Upper lobe of left lung (tissue), 6 donors: Measurements from ENCODE around the gene RFTN1. TPM values are rescaled to one million over a fixed set of nuclear protein-coding genes. Genes with fewer than 3 reads are reported as not detected.

Experiments used
- ATAC-seq, 2 donors: fragments of 200-7000 bp; cut with Tn5 transposase; one replicate each; pipeline ENCODE4 v1.9.1; 2022; ENCODE audit warnings: mild to moderate bottlenecking in 2 of 2, moderate library complexity in 2 of 2; ENCODE audit not compliant: low FRiP score in 2 of 2
- DNase-seq, 2 donors: peaks; one replicate each; pipeline ENCODE4 v3.0.0-alpha.2; 2019 to 2020
- H3K27ac ChIP-seq, 4 donors: fragments of 200-600 bp; sonication (generic); one replicate each; pipeline ENCODE4 v1.5.1; 2016 to 2019
- H3K27me3 ChIP-seq, 4 donors: fragments of 200-600 bp; sonication (generic); one replicate each; pipeline ENCODE4 v1.5.1; 2017 to 2019
- H3K36me3 ChIP-seq, 4 donors: fragments of 200-600 bp; sonication (generic); one replicate each; pipeline ENCODE4 v1.5.1; 2016 to 2019
- H3K4me1 ChIP-seq, 4 donors: fragments of 200-600 bp; sonication (generic); one replicate each; pipeline ENCODE4 v1.5.1; 2018 to 2019
- H3K4me3 ChIP-seq, 4 donors: fragments of 200-600 bp; sonication (generic); one replicate each; pipeline ENCODE4 v1.5.1; 2017 to 2019; ENCODE audit warnings: mild to moderate bottlenecking in 2 of 4, moderate library complexity in 1 of 4
- H3K9me3 ChIP-seq, 4 donors: fragments of 200-600 bp; sonication (generic); one replicate each; pipeline ENCODE4 v1.5.1; 2018 to 2019
- EP300 ChIP-seq, 4 donors: sonication (generic); formaldehyde crosslinking; IDR thresholded peaks; one replicate each; pipeline ENCODE4 v1.5.1; 2017; ENCODE audit warnings: antibody characterized with exemption in 4 of 4, control low read depth in 2 of 4
- POLR2A ChIP-seq, 4 donors: fragments of 450-650 bp; IDR thresholded peaks; one replicate each; pipeline ENCODE4 v1.5.1; 2016 to 2017; ENCODE audit warnings: antibody characterized with exemption in 4 of 4, mild to moderate bottlenecking in 2 of 4
- POLR2AphosphoS5 ChIP-seq, 2 donors: sonication (generic); formaldehyde crosslinking; IDR thresholded peaks; one replicate each; pipeline ENCODE4 v1.5.1; 2017; ENCODE audit warnings: antibody characterized with exemption in 2 of 2
- WGBS, 2 donors: methylation state at CpG; one replicate each; pipeline ENCODE4 v1.1.5; 2017 to 2018; 5-methylcytosine and 5-hydroxymethylcytosine counted together
- total RNA-seq, 6 donors: library from RNA; depleted of rRNA in 4 of 6; stranded (reverse); fragments of >200 nt in 4 of 6; gene quantifications; one replicate each; pipeline versions ENCODE4 v1.1.0 to v1.2.1, GENCODE V29; 2016 to 2021
- TF ChIP-seq, protein P1 (sequence below), 6 experiments: fragments of 450-650 bp in 4 of 6; fragments of 200-600 bp in 2 of 6; sonication (generic) in 2 of 6; IDR thresholded peaks; one replicate each; pipeline ENCODE4 v1.5.1; 2016 to 2019; ENCODE audit warnings: antibody characterized with exemption in 6 of 6
- donor health status: DM: no; HTN: no; CAD: no; lungs with moderate emphysema.
- donor health status: DM: no; HTN: yes; CAD: no; lungs with severe emphysema.

Gene RFTN1
- total RNA-seq, 6 donors from 2014 or later = 62.1 to 121 (median 76.1) TPM

DNA sequence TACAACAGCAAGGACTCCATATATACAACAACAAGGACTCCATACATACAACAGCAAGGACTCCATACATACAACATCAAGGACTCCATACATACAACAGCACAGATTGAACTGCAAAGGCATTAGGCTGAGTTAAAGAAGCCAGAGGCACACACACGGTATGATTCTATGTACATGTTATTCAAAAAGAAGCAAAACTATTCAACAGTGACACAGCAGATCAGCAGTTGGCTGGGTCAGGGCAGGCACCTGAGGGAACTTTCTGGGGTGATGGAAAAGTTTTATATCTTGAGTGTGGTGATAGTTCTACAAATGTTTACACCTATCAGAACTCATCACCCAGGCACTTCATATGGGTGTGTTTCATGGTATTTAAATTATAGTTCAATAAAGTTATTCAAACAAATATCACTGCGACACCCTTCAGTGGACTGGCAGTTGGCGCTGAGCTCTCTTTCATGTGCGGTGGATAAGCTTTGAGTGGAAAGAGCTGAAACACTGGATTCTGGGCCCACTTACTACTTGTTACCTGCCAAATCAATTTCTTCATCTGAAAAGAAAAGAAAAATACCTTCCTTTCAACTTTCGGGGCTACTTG lies 28.0 kb downstream of the RFTN1 start:
- no peaks in the 10 kb centered on the region for H3K9me3 ChIP-seq
- TF ChIP-seq POLR2A (IDR thresholded peaks at IDR 0.05) (no peak), EP300 (IDR thresholded peaks at IDR 0.05) (no peak), POLR2AphosphoS5 (IDR thresholded peaks at IDR 0.05) (no peak)
- TF ChIP-seq, protein P1, sequence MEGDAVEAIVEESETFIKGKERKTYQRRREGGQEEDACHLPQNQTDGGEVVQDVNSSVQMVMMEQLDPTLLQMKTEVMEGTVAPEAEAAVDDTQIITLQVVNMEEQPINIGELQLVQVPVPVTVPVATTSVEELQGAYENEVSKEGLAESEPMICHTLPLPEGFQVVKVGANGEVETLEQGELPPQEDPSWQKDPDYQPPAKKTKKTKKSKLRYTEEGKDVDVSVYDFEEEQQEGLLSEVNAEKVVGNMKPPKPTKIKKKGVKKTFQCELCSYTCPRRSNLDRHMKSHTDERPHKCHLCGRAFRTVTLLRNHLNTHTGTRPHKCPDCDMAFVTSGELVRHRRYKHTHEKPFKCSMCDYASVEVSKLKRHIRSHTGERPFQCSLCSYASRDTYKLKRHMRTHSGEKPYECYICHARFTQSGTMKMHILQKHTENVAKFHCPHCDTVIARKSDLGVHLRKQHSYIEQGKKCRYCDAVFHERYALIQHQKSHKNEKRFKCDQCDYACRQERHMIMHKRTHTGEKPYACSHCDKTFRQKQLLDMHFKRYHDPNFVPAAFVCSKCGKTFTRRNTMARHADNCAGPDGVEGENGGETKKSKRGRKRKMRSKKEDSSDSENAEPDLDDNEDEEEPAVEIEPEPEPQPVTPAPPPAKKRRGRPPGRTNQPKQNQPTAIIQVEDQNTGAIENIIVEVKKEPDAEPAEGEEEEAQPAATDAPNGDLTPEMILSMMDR (IDR thresholded peaks at IDR 0.05) = no peak
- WGBS, 2 donors = 66 to 77% methylated on average over 5 of the region's 5 CpGs
- H3K4me1 ChIP-seq = peaks cover 46 to 69% (median 59%) of the 10 kb centered on the region in 4 donors
- peak overlapping the region in 3 of 4 donors; percentile 2 to 81 (median 75) for H3K27ac ChIP-seq
- no peak for ATAC-seq
- H3K4me3 ChIP-seq = no peak overlapping the region
- H3K36me3 ChIP-seq = no peaks in the 10 kb centered on the region
- no peaks in the 10 kb centered on the region for H3K27me3 ChIP-seq
- no peak for DNase-seq

DNA sequence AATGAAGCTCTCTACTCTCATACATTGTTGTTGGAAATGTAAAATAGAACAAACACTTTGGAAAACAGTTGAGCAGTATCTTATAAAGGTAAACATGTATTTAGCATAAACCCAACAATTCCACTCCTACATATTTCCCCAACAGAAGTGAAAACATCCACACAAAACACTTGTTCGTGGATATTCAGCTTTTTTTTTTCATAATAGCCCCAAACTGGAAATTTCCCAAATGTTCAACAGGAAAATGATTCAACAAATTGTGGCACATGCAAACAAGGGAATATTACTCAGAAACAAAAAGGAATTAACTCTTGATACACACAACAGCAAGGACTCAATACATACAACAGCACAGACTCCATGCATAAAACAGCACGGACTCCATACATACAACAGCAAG lies 28.5 kb downstream of the RFTN1 start:
- ATAC-seq = no peak
- Histone ChIP-seq H3K36me3 (no peaks in the 10 kb centered on the region), H3K27ac (peak overlapping the region in 3 of 4 donors; percentile 18 to 81 (median 75)), H3K4me3 (no peak overlapping the region), H3K9me3 (no peaks in the 10 kb centered on the region), H3K4me1 (peaks cover 46 to 69% (median 62%) of the 10 kb centered on the region in 4 donors), H3K27me3 (no peaks in the 10 kb centered on the region)
- no peak for DNase-seq
- 71 to 75% methylated on average over 2 of the region's 2 CpGs for WGBS, 2 donors
- TF ChIP-seq EP300 (IDR thresholded peaks at IDR 0.05) (no peak), POLR2AphosphoS5 (IDR thresholded peaks at IDR 0.05) (no peak), POLR2A (IDR thresholded peaks at IDR 0.05) (no peak)
- TF ChIP-seq, protein P1 (IDR thresholded peaks at IDR 0.05) = no peak

DNA sequence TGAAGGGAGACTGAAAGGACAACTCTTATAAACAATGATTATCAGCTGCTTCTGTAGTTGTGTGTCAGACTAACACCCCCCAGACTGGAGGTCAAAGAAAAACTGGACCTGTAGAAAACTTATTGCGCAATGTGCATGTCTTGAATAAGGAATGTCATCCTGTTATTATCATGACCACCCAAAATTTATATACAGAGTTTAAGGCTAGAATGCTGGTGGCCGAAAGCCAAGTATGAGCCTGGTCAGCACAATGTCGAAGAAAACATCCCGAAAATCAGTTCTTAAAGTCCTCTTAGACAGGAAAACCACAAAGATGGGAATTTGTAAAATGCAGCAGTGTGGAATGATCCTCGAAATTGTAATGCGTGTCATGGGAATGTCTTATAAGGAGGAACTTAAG lies 29.3 kb downstream of the RFTN1 start:
- peak overlapping the region; percentile 18 to 81 (median 48) for H3K27ac ChIP-seq
- H3K4me1 ChIP-seq = peaks cover 46 to 63% (median 58%) of the 10 kb centered on the region in 4 donors

DNA sequence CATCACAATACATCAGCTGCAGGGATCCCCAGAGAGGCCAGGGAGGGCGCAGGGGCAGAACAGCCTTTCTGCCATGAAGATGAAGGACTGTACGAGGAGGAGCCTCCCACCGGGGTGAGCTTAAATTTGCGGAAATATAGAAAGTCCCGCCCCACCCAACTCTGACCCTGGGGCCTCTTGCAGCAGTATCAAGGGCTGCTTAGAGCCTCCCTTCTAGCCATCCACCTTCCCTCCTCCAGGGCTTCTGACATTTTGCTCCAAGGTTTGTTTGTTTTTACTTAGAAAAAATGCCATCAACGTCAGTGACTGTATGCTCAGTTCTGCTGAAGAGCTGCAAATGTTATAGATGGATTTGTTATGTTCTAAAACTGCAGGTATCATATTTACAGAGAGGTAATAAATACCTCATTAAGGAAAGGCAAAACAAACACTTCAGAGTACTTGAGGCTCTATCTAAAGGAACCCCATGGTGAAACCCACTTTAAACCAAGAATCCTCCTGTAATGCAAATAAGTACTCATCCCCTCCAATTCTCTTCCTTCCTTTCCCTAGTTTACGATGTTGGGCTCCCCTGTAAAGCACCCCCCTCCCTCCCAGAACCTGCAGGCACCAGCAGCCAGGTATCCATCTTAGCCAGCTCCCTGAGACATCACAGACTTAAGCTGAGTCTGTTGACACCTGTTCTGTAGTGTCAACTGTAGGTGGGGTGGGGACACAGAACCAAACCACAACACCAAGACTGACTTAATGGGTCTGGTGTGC lies 30.5 kb downstream of the RFTN1 start:
- DNase-seq (peak in 1 of 2 donors; percentile 79), ATAC-seq (peak; percentile 80 to 89)
- no peak overlapping the region for H3K4me3 ChIP-seq
- no peak for TF ChIP-seq POLR2AphosphoS5 (IDR thresholded peaks at IDR 0.05)
- H3K27me3 ChIP-seq = no peaks in the 10 kb centered on the region
- no peaks in the 10 kb centered on the region for H3K9me3 ChIP-seq
- H3K4me1 ChIP-seq = peaks cover 46 to 65% (median 59%) of the 10 kb centered on the region in 4 donors
- WGBS, 2 donors = 24 to 28% methylated on average over 7 of the region's 7 CpGs
- peak overlapping the region; percentile 22 to 81 (median 71) for H3K27ac ChIP-seq
- H3K36me3 ChIP-seq = peaks cover 0 to 4% (median 0%) of the 10 kb centered on the region in 4 donors

More for the DNA sequence above, 29.3 kb downstream of the RFTN1 start:
- no peak for ATAC-seq
- 46 to 47% methylated on average over 6 of the region's 6 CpGs for WGBS, 2 donors
- DNase-seq = no peak
- Histone ChIP-seq H3K9me3 (no peaks in the 10 kb centered on the region), H3K4me3 (no peak overlapping the region), H3K36me3 (peaks cover 0 to 4% (median 0%) of the 10 kb centered on the region in 4 donors), H3K27me3 (no peaks in the 10 kb centered on the region)
- TF ChIP-seq, protein P1 (IDR thresholded peaks at IDR 0.05) = no peak
- peak; percentile 30 to 49 for TF ChIP-seq POLR2AphosphoS5 (IDR thresholded peaks at IDR 0.05)

DNA sequence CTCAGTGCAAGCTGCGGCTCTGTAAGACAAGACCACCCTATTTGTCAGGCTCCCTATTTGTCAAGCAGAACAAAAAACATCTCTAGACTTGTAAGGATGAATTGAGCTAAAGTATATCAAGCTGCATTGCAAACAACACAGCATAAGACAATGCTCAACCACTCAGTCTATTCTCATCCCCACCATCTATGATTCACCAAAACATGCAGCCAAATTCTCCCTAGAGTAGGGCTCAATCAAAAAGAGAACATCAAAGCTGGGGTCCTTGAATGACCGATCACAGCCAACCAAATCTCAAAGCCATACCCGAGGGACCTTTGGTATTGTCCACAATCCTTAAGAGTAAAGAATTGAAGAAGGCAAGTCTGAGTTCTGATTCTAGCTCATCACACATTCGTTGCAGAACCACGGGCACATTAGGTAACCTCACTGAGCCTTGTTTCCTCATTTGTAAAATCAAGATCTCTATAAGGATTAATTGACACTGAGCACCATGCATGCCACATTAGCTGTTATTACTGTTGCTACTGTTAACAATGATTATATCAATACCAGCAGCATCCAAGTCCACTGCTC lies 31.2 kb downstream of the RFTN1 start:
- ATAC-seq (peak in 1 of 2 donors; percentile 30), DNase-seq (no peak)
- H3K27ac ChIP-seq = peak overlapping the region; percentile 50 to 81 (median 71)
- H3K4me3 ChIP-seq = no peak overlapping the region
- 69 to 80% methylated on average over 4 to 5 of the region's 5 CpGs for WGBS, 2 donors
- no peaks in the 10 kb centered on the region for H3K9me3 ChIP-seq
- H3K36me3 ChIP-seq = peaks cover 0 to 4% (median 0%) of the 10 kb centered on the region in 4 donors
- H3K4me1 ChIP-seq = peaks cover 46 to 67% (median 58%) of the 10 kb centered on the region in 4 donors
- no peaks in the 10 kb centered on the region for H3K27me3 ChIP-seq
- no peak for TF ChIP-seq POLR2AphosphoS5 (IDR thresholded peaks at IDR 0.05)
- no peak for TF ChIP-seq POLR2A (IDR thresholded peaks at IDR 0.05)
- no peak for TF ChIP-seq EP300 (IDR thresholded peaks at IDR 0.05)
- TF ChIP-seq, protein P1 (IDR thresholded peaks at IDR 0.05) = no peak
